ENCODE results near the gene SNAPC5. TPM values are rescaled to one million over a fixed set of nuclear protein-coding genes. Genes with fewer than 3 reads are reported as not detected.

SNAPC5 gene
- total and polyA plus RNA-seq, 2 of the 8 experiments (the other 6 are each of a cell fraction or from before 2014, with no cell fraction given): 18.7 to 23.1 TPM

GRCh38 chr15:66459818-66460615 is 37.5 kb downstream of the SNAPC5 start (continued):
- TF ChIP-seq CHD7 (IDR thresholded peaks at IDR 0.05; ENCODE audit: insufficient replicate concordance, low read length) (no peak), E2F6 (IDR thresholded peaks at IDR 0.05) (no peak), HDAC2 (IDR thresholded peaks at IDR 0.05; ENCODE audit: borderline replicate concordance in 1 of 2, low read depth in 2 of 2, low read length in 2 of 2) (no peak), SIN3A (conservative IDR thresholded peaks at IDR 0.05 in 1 of 2, IDR thresholded peaks at IDR 0.05 in 1 of 2; ENCODE audit: low read depth in 1 of 2, low read length in 2 of 2) (no peak), KDM5A (IDR thresholded peaks at IDR 0.05; ENCODE audit: low read length) (no peak), ATF3 (IDR thresholded peaks at IDR 0.05; ENCODE audit: insufficient read depth, low read depth, low read length) (no peak), KDM1A (IDR thresholded peaks at IDR 0.05; ENCODE audit: borderline replicate concordance, low read length) (no peak)
